ENCODE measurements around the gene GLDC.
"Not testable (repeated sequence)": the region's sequence is repeated elsewhere in the genome, so short reads cannot be mapped to it uniquely, and the experiment has no call there.

The GLDC gene

GRCh38 chr9:6667080-6667479 is 21.6 kb upstream of the GLDC start:
- intact Hi-C loops (cut with DNase I) = loop anchor here (1.0 kb wide), 1 partner anchor 313 kb away; no protein-coding TSS in a partner anchor
- peak in 1 of 10 donors; percentile 31 for DNase-seq

- intact Hi-C loops (cut with DNase I) = no loop called here
- no peak for DNase-seq
Observed at GRCh38 chr9:6665628-6666027, 20.1 kb upstream of the GLDC start.

GRCh38 chr9:6664204-6664680 is 18.7 kb upstream of the GLDC start:
- intact Hi-C loops (cut with DNase I) = no loop called here
- DNase-seq = peak in 1 of 10 donors; percentile 19

- intact Hi-C loops (cut with DNase I) = no loop called here
Observed at GRCh38 chr9:6660512-6660911, 15.0 kb upstream of the GLDC start.

GRCh38 chr9:6658628-6659353 is 13.3 kb upstream of the GLDC start:
- no peak for DNase-seq
- intact Hi-C loops (cut with DNase I) = no loop called here

More at GRCh38 chr9:6660512-6660911, 15.0 kb upstream of the GLDC start:
- peak in 1 of 10 donors; percentile 75 for DNase-seq

- no peak for DNase-seq
- intact Hi-C loops (cut with DNase I) = no loop called here
Observed at GRCh38 chr9:6656614-6657300, 11.2 kb upstream of the GLDC start.

GRCh38 chr9:6655036-6655435 is 9.5 kb upstream of the GLDC start:
- intact Hi-C loops (cut with DNase I) = no loop called here
- no peak for DNase-seq

- intact Hi-C loops (cut with DNase I) = no loop called here
- DNase-seq = no peak
Observed at GRCh38 chr9:6646293-6646636, 736 bp upstream of the GLDC start.

- intact Hi-C loops (cut with DNase I) = not testable (repeated sequence)
- peak in 2 of 10 donors; percentile 13 to 90 for DNase-seq
Observed at GRCh38 chr9:6645105-6645354, 499 bp downstream of the GLDC start.

GRCh38 chr9:6644346-6645104 is 1.0 kb downstream of the GLDC start:
- no peak for DNase-seq
- intact Hi-C loops (cut with DNase I) = no loop called here

GRCh38 chr9:6641961-6642360 is 3.6 kb downstream of the GLDC start:
- DNase-seq = no peak
- intact Hi-C loops (cut with DNase I) = no loop called here

GRCh38 chr9:6641561-6641960 is 4.0 kb downstream of the GLDC start:
- intact Hi-C loops (cut with DNase I) = no loop called here
- no peak for DNase-seq

- intact Hi-C loops (cut with DNase I) = no loop called here
- no peak for DNase-seq
Observed at GRCh38 chr9:6641056-6641455, 4.5 kb downstream of the GLDC start.

- no peak for DNase-seq
- intact Hi-C loops (cut with DNase I) = no loop called here
Observed at GRCh38 chr9:6640268-6641051, 5.1 kb downstream of the GLDC start.

GRCh38 chr9:6639622-6640021 is 5.9 kb downstream of the GLDC start:
- DNase-seq = no peak
- intact Hi-C loops (cut with DNase I) = no loop called here

- intact Hi-C loops (cut with DNase I) = no loop called here
- DNase-seq = no peak
Observed at GRCh38 chr9:6634444-6634843, 11.1 kb downstream of the GLDC start.

- intact Hi-C loops (cut with DNase I) = no loop called here
Observed at GRCh38 chr9:6633378-6633777, 12.2 kb downstream of the GLDC start.

GRCh38 chr9:6632516-6633183 is 12.9 kb downstream of the GLDC start:
- intact Hi-C loops (cut with DNase I) = no loop called here
- no peak for DNase-seq

More at GRCh38 chr9:6633378-6633777, 12.2 kb downstream of the GLDC start:
- no peak for DNase-seq

- no peak for DNase-seq
- intact Hi-C loops (cut with DNase I) = no loop called here
Observed at GRCh38 chr9:6631207-6631512, 14.4 kb downstream of the GLDC start.

GRCh38 chr9:6630502-6631206 is 14.9 kb downstream of the GLDC start:
- DNase-seq = no peak
- intact Hi-C loops (cut with DNase I) = no loop called here

All from posterior cingulate gyrus (tissue), 11 donors.